GM19324 (cell line): ENCODE data around the gene KCTD14.
"Not testable (repeated sequence)": the region's sequence is repeated elsewhere in the genome, so short reads cannot be mapped to it uniquely, and the experiment has no call there.

Experiments
- ATAC-seq: cut with Tn5 transposase; IDR thresholded peaks from one replicate; pipeline ENCODE4 v1.9.1; 2021; ENCODE audit warnings: mild to moderate bottlenecking, moderate library complexity; ENCODE audit not compliant: unreplicated experiment, low FRiP score

KCTD14 gene

DNA sequence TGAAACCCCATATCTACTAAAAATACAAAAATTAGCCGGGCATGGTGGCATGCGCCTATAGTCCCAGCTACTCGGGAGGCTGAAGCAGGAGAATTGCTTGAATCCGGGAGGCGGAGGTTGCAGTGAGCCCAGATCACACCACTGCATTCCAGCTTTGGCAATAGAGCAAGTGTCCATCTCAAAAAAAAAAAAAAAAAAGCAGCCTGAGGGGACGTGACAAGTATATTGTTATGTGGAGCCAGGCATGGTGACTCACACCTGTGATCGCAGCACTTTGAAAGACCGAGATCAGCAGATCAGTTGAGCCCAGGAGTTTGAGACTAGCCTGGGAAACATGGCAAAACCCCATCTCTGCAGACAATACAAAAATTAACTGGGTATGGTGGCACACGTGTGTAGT lies 5.3 kb upstream of the KCTD14 start:
- not testable (repeated sequence) for ATAC-seq

- no peak for ATAC-seq
Observed at GRCh38 chr11:78027759-78028158, 4.7 kb upstream of the KCTD14 start.

DNA sequence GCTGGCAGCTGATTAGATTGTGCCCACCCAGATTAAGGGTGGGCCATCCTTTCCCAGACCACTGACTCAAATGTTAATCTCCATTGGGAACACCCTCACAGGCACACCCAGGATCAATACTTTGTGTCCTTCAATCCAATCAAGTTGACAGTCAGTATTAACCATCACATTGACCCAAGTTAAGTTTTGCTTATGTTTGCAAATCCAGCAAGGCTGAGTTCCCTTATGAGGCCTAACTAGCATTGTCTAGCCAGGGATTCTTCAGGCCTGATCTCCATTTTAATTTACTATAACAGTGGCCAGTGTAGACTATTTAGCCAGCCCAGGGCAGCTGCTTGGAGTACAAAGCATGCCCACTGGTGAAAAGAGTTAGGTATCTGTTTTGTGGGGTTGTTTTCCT lies 2.3 kb upstream of the KCTD14 start:
- ATAC-seq: no peak

DNA sequence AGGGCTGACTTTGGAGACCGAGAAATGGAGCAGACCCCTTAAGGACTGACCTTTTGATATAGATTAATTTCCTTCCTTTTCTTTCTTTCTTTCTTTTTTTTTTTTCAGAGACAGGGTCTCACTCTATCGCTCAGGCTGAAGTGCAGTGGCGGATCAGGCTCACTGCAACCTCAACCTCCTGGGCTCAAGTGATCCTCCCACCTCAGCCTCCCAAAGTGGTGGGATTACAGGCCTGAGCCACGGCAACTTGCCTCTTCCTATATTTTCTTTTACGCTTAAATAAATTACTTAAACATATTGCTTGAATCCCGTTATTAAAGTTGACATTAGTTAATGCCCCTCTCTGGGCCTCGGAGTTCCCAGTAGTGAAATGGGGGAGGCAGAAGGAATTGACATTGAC lies 350 bp upstream of the KCTD14 start:
- ATAC-seq: no peak

GRCh38 chr11:78021611-78022010 lies 1.5 kb downstream of the KCTD14 start:
- no peak for ATAC-seq

DNA sequence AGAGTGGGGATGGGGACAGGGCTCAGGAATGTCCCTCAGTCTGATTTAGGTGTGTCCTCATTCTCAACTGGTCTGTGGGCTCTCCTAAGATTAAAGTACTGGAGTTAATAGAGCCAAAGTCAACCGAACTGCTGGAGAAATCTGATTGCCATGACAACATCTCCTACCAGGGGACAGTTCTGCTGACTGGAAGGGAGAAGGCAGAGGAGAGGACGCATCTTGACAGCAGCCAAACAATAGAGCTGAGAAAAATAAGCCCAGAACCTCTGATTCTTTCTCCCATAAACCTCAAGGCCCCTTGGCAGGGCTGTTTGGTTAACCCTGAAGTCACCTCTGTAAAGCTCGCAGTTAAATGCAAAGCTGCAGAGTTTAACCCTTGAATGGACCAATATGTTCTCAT lies 2.8 kb downstream of the KCTD14 start:
- ATAC-seq: no peak

DNA sequence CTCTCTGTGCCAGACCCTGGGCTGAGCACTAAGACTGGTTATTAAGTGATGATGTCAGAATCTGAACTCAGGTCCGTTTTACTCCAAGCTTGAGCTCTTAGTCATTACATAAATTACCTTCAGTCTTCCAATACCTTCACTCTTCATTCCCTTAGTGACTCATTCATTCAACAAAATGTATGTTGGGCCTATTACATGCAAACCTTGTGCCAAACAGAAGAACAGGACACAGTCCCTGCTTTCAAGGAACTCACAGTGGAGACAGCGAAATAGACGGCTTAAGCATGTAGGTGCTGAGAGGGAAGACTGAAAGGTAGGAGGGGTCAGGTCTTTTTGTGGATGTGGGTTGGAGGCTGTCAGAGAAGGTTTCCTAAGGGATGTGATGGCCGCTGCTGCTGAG lies 3.3 kb downstream of the KCTD14 start:
- ATAC-seq: no peak

DNA sequence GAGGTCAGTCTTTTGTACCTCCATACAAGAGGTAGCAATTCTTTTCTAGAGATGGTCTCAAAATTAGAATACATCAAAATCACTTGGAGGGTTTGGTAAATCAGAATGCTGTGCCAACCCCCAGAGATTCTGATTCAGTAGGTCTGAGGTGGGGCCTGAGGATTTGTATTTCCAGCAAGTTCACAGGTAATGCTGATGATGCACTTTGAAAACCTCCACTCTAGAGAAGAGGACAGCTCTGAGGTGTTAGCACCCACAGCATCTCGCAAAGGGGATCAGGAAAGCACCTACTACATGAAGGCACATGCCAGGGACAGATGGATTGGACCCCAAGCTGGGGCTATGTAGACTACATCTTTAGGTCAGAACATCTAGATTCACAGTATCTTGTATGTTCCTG lies 7.2 kb downstream of the KCTD14 start:
- ATAC-seq: no peak

GRCh38 chr11:78014937-78015520 lies 8.0 kb downstream of the KCTD14 start:
- ATAC-seq: not testable (repeated sequence)

GRCh38 chr11:78011301-78011700 lies 11.8 kb downstream of the KCTD14 start:
- no peak for ATAC-seq

GRCh38 chr11:78010755-78011154 lies 12.3 kb downstream of the KCTD14 start:
- ATAC-seq: no peak

GRCh38 chr11:78010304-78010703 lies 12.8 kb downstream of the KCTD14 start:
- no peak for ATAC-seq

DNA sequence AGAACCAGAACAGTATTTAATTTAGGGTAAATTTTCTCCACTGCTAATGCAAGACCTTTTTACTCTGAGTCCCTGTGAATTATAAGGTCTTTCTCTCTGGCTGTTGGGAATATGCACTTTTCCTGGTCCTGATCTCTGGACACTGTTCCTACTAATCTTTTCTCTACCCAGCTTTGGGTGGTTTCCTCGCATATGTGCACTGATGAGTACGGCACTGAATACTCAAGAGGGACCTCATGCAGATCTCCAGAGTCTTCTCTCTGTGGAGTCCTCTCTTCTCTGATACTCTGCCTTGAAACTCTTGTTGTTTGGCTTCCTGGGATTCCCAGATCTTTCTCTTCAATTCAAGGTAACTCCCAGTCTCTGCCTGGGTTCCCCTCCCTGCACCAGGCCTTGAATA lies 14.0 kb downstream of the KCTD14 start:
- no peak for ATAC-seq

GRCh38 chr11:78000193-78000592 lies 22.9 kb downstream of the KCTD14 start:
- ATAC-seq: no peak

DNA sequence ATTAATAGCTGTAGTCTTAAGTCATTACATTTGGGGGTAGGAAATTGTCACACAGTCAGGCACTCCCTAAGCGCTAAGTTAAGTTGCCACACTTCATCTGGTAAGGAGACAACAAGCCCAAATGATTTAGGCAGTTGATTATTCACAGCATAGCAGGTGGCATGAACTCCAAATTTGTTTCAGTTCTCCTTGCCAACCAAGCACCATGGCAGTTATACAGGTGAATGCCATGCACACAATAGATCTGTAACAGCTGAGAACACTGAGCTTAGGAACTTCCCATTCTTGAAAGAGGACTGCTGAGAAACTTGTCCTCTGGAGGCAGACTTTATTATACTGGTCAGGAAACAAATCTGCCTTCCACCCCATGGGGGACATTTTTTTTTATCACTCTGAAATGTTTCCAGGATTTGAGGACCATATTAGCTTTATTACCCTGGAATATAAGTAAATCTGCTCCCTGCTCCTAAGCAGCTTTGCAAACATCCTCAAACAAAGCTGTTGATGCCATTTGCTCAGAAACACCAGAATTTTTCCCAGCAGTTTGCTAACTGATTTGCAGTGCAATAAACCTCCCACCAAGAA lies 23.5 kb downstream of the KCTD14 start:
- no peak for ATAC-seq

- ATAC-seq: peak; percentile 99
Observed at GRCh38 chr11:77994434-77995362, 28.4 kb downstream of the KCTD14 start, which contains the start of gene INTS4. INTS4 (minus strand) TSS chr11:77994668; CDS start chr11:77994643, 25 bp downstream.

DNA sequence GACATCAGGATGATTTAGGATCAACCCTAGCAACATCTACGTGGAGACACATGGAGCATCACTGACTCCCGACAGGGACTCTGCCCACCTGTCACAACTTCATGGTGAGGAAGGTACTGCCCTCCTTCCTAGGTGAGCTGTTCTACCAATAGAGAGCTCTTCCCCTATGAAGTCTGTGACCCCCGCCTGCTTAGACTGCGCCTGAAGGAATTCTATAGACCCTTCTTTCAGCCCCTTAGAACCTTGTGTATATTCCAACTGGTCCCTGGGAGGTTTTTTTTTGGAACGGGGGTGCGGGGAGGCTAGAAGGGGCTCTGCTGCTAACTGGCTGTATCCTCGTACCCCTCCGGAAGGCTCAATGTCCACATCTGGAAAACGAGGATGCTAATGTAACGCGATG lies 29.2 kb downstream of the KCTD14 start:
- no peak for ATAC-seq

DNA sequence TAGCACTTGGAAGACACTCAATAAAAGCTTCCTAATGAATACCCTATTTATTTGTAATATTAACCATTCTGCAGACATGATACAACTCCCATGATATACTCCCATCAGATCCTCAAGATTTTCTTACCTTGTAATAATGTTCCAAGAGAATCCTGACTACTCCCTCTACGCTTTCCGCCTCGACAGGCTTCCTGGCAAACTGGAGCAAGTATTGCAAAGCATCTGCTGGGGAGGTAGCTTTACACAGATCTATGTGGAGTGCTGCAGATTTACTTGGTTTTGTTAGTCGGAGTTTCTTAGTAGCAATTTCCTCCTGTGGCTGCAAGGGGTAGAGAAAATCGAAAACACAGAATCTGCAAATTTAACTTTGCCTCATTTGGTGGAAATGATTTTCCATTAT lies 32.1 kb downstream of the KCTD14 start:
- ATAC-seq: no peak

DNA sequence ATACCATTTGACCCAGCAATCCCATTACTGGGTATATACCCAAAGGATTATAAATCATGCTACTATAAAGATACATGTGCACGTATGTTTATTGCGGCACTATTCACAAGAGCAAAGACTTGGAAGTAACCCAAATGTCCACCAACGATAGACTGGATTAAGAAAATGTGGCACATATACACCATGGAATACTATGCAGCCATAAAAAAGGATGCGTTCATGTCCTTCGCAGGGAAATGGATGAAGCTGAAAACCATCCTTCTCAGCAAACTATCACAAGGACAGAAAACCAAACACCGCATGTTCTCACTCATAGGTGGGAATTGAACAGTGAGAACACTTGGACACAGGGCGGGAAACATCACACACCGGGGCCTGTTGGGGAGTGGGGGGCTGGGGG lies 36.6 kb downstream of the KCTD14 start:
- not testable (repeated sequence) for ATAC-seq

DNA sequence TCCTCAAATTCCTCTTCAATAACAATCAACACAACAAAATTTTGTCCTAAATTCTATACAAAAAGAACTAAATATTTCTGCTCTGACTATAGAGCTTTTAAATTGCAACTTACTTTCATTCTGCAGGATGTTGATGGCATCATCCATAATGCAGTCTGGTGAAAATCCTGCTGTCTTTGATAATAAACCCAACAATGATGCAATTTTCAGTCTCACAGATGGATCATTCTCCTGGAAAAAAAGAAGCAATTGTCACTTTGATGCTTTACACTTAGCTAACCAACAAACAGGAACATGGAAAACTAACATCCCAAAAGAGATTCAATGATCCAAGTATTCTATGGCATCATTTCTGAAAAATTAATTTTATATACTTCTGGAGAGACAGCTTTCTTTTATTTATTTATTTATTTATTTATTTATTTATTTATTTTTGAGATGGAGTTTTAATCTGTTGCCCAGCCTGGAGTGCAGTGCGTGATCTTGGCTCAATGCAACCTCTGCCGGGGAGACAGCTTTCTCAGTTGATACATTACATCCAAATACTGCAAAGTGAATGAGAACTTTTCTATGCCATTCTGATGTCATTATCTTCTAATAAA lies 41.6 kb downstream of the KCTD14 start:
- no peak for ATAC-seq

GRCh38 chr11:77968337-77968736 lies 54.7 kb downstream of the KCTD14 start:
- no peak for ATAC-seq
